Measurements from ENCODE around the gene KBTBD3.

- TF ChIP-seq, protein P1, sequence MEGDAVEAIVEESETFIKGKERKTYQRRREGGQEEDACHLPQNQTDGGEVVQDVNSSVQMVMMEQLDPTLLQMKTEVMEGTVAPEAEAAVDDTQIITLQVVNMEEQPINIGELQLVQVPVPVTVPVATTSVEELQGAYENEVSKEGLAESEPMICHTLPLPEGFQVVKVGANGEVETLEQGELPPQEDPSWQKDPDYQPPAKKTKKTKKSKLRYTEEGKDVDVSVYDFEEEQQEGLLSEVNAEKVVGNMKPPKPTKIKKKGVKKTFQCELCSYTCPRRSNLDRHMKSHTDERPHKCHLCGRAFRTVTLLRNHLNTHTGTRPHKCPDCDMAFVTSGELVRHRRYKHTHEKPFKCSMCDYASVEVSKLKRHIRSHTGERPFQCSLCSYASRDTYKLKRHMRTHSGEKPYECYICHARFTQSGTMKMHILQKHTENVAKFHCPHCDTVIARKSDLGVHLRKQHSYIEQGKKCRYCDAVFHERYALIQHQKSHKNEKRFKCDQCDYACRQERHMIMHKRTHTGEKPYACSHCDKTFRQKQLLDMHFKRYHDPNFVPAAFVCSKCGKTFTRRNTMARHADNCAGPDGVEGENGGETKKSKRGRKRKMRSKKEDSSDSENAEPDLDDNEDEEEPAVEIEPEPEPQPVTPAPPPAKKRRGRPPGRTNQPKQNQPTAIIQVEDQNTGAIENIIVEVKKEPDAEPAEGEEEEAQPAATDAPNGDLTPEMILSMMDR (conservative IDR thresholded peaks at IDR 0.05) = no peak
- no peak for TF ChIP-seq EZH2 (IDR thresholded peaks at IDR 0.05; ENCODE audit: low read depth)
These were observed 9.0 kb upstream of the KBTBD3 start for GRCh38 chr11:106086135-106086534.

Data from PC-9 (cell line).